Raji (cell line): Measurements from ENCODE around the gene CDC37L1.

ENCODE experiments used
- POLR2A ChIP-seq: IDR thresholded peaks from 2 replicates; pipeline ENCODE4 v1.6.1; 2011; ENCODE audit warnings: low read depth, low read length, control low read depth; ENCODE audit not compliant: insufficient read depth

CDC37L1 gene

GRCh38 chr9:4679268-4680172 lies at the start of gene CDC37L1:
CDC37L1 (plus strand) TSS chr9:4679569; CDS start chr9:4679768, 199 bp downstream.
- TF ChIP-seq POLR2A = peak; percentile 93

- TF ChIP-seq POLR2A = no peak
These were observed 48.5 kb upstream of the CDC37L1 start for GRCh38 chr9:4630836-4631235.

- no peak for TF ChIP-seq POLR2A
These were observed 40.4 kb upstream of the CDC37L1 start for GRCh38 chr9:4638968-4639367.

GRCh38 chr9:4639420-4639819 lies 39.9 kb upstream of the CDC37L1 start:
- no peak for TF ChIP-seq POLR2A

GRCh38 chr9:4640027-4640426 lies 39.3 kb upstream of the CDC37L1 start:
- TF ChIP-seq POLR2A = no peak

- no peak for TF ChIP-seq POLR2A
These were observed 37.0 kb upstream of the CDC37L1 start for GRCh38 chr9:4642351-4642750.

GRCh38 chr9:4654084-4654483 lies 25.3 kb upstream of the CDC37L1 start:
- TF ChIP-seq POLR2A = no peak

- no peak for TF ChIP-seq POLR2A
These were observed 24.8 kb upstream of the CDC37L1 start for GRCh38 chr9:4654538-4654937.

- no peak for TF ChIP-seq POLR2A
These were observed 22.7 kb upstream of the CDC37L1 start for GRCh38 chr9:4656621-4657020.

GRCh38 chr9:4657426-4658159 lies 21.8 kb upstream of the CDC37L1 start:
- no peak for TF ChIP-seq POLR2A

- TF ChIP-seq POLR2A = no peak
These were observed 18.2 kb upstream of the CDC37L1 start for GRCh38 chr9:4661165-4661564.

GRCh38 chr9:4661611-4662010 lies 17.8 kb upstream of the CDC37L1 start:
- TF ChIP-seq POLR2A = no peak

- TF ChIP-seq POLR2A = peak; percentile 73
These were observed 17.0 kb upstream of the CDC37L1 start, which contains the start of gene PLPP6 for GRCh38 chr9:4662108-4662988. PLPP6 (plus strand) TSS chr9:4662294; CDS start chr9:4662376, 82 bp downstream.

GRCh38 chr9:4662989-4663792 lies 16.2 kb upstream of the CDC37L1 start:
- TF ChIP-seq POLR2A = no peak
